Right hindlimb (tissue), 1 donor: Measurements from ENCODE around the gene KCNK2.
"Not testable (repeated sequence)": the region's sequence is repeated elsewhere in the genome, so short reads cannot be mapped to it uniquely, and the experiment has no call there.

ENCODE experiments used
- DNase-seq: peaks from one replicate; pipeline ENCODE4 v3.0.0-alpha.2; 2018

KCNK2 gene

DNA sequence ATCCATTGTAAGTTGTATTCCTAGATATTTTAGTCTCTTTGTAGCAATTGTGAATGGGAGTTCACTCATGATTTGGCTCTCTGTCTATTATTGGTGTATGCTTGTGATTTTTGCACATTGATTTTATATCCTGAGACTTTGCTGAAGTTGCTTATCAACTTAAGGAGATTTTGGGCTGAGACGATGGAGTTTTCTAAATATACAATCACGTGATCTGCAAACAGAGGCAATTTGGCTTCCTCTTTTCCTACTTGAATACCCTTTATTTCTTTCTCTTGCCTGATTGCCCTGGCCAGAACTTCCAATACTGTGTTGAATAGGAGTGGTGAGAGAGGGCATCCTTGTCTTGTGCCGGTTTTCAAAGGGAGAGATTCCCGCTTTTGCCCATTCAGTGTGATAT, 80.6 kb downstream of the KCNK2 start:
- DNase-seq: not testable (repeated sequence)

DNA sequence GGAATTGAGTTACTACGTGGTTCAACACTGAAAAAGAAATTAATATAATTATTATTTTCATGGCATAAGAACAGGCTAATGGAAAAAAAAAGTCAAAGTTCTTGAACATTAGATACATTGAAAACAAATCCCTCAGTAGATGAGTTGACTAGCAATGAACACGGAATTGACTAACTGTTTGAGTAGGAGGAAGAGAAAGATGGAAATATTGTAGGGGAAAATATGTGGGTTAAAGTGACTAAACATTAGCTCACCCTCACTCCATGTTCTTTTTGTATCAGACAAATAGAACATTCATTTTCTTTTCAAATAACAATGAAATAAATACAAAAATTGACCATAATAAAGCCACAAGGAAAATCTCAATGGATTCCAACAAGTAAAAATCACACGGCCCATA, 84.3 kb downstream of the KCNK2 start:
- DNase-seq: no peak

GRCh38 chr1:215181518-215181917, 99.0 kb downstream of the KCNK2 start:
- no peak for DNase-seq

- no peak for DNase-seq
Measured at GRCh38 chr1:215185067-215185620, 102.6 kb downstream of the KCNK2 start.

DNA sequence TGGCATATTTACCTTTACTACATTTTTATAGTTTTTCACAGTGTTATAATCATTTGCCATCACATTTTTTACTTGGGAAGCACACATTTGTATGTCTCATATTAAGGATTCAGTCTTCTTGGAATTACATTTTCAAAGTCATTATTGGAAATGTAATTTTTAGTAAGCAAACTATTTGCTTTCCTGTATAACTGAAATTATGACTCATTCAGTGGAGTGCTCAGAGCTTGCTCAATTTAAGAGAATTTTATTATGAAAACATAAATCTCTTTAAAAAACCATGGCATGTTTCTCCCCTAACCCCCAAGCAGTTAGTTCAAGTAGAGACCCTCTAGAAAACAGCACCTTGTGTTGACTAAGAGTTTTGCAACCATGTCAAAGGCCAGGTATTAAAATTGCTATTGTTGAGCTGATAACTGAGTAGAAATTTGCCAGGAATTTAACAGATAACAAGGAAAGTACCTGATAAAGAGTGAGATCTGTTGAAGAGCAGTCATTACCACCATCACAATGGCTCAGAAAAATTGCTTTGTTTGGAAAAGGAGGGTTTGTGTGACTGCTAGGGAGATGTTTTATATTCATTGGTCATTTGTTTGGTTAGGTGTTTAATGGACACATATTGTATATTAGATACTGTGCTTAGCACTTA, 105.9 kb downstream of the KCNK2 start:
- no peak for DNase-seq

DNA sequence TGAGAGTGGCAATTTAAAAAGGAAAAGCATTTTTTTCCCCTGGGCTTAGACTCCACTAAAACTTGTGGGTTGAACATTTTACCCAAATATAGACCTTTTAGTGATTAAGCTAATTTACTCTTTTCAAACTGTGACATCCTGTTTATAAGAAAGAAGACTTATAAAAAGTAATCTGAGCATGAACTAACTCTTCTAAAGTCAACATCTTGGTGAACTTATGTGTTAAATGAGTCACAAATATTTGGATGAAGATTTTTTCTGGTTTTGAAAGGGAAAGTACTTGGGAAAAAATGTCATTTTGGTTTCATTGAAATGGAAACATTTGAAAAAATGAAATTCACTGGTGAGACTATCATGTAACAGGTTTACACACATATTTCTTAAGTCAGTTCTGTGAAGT, 109.8 kb downstream of the KCNK2 start:
- DNase-seq: no peak

DNA sequence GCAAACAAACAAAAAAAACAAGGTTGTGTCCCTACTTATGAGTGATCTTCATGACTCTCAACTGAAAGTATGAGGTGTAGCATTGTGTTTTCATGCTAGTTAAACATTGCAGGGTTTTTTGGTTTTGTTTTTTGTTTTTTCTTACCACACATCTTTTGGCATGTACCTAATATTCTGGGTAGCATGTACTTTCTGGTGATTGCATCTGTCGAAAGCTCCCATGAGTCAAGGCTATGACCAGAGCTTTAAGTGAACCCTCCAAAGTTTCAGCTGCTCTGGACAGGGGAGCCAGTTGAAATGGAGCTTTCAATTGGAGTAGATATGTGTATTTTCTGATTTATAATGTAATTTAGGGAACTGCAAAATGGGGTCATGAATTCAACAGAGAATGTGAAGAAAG, 115.5 kb downstream of the KCNK2 start:
- DNase-seq: no peak

DNA sequence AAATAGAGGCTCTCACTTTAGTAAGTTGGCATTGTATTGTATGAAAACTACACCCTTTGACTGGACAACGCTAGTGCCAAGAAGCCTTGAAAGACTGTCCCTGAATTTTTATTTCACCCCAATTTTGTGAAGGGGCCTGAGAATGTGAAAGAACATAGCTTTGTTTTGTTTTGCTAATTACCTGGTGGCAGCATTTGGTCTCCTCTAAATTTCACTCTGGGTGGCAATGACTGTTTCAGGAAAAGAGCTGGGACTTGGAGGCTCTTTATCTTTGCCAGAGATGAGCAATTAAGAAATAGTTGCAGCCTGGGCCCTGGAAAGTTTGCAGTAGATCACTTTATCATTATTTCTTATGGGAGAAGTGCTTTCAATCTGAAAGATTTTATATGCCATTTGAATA, 117.6 kb downstream of the KCNK2 start:
- DNase-seq: no peak

- DNase-seq: no peak
Measured at GRCh38 chr1:215201283-215201682, 118.7 kb downstream of the KCNK2 start.

- no peak for DNase-seq
Measured at GRCh38 chr1:215202868-215203267, 120.3 kb downstream of the KCNK2 start.

GRCh38 chr1:215210167-215210566, 127.6 kb downstream of the KCNK2 start:
- DNase-seq: no peak

DNA sequence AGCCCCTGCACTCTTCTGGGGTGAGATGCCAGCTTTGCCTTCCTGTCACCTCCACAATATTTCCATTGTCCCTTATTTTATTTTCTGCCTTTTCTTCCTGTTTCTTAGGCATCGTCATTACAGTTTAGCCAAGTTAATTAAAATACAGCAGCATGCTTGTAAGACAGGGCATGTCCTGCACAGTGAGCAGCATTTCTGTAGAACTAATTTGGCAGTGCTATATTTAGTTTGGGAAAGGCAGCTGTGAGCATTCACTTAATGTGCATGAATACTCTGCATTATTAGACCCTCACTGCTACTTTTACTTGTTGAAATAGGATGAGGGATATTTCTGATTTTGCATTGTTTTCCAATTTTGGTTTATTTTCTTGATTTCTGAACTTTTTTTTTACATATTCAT, 133.3 kb downstream of the KCNK2 start:
- DNase-seq: no peak

- no peak for DNase-seq
Measured at GRCh38 chr1:215219372-215219771, 136.8 kb downstream of the KCNK2 start.

GRCh38 chr1:215220346-215220745, 137.8 kb downstream of the KCNK2 start:
- DNase-seq: no peak

DNA sequence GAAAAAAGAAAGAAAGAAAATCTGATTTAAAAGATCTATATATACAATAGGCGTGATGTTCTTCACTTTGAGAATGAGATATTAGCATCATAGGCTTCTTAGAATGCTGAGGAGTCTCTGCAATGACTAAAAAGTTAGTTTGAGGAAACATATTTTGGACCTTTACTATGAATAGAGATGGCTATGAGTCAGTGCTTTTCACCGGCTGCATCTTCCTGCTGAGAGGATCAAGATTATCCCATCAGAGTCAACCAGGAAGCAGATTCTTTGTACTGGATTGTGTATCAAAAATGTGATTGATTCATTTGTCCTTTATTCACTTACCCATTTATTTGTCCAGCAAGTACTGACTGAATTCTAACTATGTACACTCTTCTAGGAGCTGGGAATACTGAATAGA, 144.2 kb downstream of the KCNK2 start:
- DNase-seq: no peak

DNA sequence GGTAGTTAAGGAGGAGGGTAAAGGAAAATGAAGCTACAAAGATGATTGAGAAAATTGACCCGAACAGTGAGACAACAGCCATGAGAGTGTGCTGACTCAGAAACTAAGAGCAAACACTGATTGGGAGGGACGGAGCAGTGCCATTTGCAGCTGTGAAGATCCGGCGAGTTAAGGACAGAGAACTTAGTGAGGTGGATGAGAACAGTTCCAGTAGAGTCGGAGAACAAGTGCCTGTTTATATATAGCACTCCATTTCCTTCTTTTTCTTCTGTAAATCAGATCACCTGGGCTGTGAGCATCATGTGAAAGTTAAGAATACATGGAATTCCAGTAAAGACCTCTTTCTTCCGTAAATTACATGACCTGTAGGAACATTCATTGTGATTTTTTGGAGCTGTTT, 145.7 kb downstream of the KCNK2 start:
- DNase-seq: no peak

GRCh38 chr1:215241451-215241850, 158.9 kb downstream of the KCNK2 start:
- no peak for DNase-seq

DNA sequence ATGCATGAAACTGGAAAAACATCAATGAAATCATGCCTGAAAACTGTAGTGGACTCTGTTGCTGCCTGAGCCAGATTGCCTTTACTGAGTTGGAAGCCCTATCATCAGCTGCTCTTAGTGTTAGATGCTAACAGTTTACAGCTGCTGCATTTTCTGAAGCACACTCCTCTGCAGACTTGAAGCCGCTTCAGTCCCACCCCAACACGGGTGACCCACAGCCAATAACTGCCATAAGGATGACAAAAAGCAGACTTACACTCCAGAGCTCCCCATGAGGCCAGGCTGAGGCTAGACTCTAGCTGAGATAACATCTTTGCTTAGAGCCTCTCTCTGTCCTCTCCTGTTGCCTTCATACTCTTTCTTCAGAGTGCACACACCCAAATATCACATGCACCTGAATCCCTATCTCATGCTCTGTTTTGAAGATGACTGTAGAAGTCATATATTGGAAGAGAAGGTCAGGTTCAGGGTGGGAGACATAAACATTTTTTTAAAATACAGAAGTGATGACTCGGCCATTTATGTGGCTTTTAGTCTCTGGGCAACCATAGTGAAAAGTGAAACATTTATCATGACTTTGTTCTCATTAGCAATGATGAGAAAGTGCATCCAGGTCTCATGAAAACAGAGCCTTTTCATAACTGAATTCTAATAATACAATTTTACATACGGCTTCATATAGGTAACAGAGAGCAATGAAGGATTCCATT, 161.0 kb downstream of the KCNK2 start:
- no peak for DNase-seq

DNA sequence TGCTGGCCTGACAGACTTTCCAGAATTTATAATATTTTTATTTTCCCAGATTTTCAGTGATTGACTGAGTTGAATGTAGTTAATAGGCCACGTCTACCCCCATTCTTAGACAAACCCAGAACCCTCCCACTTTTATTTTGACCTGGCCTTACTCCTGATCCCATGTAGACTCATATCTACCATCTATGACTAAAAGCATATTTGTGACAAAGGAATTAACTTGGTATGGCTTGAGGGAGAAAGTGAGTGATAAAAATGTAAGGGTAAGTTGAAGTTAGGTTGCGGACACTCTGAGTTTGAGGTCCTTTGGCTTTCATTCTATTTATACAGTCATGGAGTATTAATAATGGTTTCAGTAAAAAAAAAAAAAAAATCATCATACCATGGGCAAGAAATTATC, 168.4 kb downstream of the KCNK2 start:
- DNase-seq: no peak

GRCh38 chr1:215251428-215251827, 168.9 kb downstream of the KCNK2 start:
- no peak for DNase-seq

GRCh38 chr1:215252164-215252563, 169.6 kb downstream of the KCNK2 start:
- DNase-seq: no peak

DNA sequence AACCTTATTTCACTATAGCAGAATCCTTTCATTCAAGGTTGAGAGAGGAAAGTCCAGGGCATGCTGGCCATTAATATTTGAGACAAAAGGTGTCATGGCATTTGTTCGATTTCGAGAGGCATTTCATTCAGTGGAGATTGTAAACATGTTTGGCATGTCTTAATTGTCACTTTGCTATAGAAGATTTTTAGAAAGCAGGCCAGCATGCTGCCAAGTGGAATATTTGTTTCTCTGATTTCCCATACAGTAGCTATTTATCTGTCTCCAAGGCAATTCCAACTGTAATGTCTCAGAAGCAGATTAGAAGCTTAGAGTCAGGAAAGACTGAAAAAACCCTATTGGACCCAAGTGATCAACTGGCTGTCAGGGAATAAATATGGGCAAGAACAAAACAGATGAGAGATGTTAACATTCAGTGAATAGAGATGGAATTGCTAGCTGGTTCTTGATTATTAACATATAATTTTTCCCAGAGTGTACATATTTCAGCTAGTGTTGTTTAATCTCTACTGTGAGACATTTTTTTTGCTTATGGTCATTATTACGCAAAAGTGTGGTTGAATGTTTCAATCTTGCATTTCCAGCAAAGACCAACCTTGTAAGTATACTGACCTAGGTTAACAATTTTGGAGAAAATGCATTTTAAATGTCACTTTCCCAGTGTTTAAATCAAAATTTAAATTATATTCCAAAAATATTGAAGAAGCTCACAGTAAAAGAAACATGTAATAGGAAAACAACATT, 174.6 kb downstream of the KCNK2 start:
- no peak for DNase-seq

GRCh38 chr1:215260711-215261110, 178.2 kb downstream of the KCNK2 start:
- no peak for DNase-seq

- no peak for DNase-seq
Measured at GRCh38 chr1:215262106-215262505, 179.6 kb downstream of the KCNK2 start.
